Esophagus squamous epithelium (tissue), 4 donors: ENCODE measurements around the gene MEF2C.

Experiments
- CTCF ChIP-seq, 6 experiments: fragments of 450-650 bp in 4 of 6; fragments of 200-600 bp in 2 of 6; sonication (generic) in 2 of 6; IDR thresholded peaks; one replicate each; pipeline ENCODE4 v1.5.1; 2016 to 2019; ENCODE audit warnings: antibody characterized with exemption in 6 of 6, mild to moderate bottlenecking in 4 of 6, moderate library complexity in 4 of 6
- POLR2A ChIP-seq, 4 donors: fragments of 450-650 bp; IDR thresholded peaks; one replicate each; pipeline ENCODE4 v1.6.1; 2017; ENCODE audit warnings: antibody characterized with exemption in 4 of 4, mild to moderate bottlenecking in 4 of 4, moderate library complexity in 3 of 4

GRCh38 chr5:88825584-88826315 is 57.2 kb downstream of the MEF2C start:
- TF ChIP-seq CTCF (IDR thresholded peaks at IDR 0.05) (no peak), POLR2A (IDR thresholded peaks at IDR 0.05) (no peak)
